PC-9 (cell line): ENCODE data around the gene WDR18.

Experiments used
- EZH2 ChIP-seq: fragments of 200-600 bp; sonication (generic); IDR thresholded peaks from 2 replicates; pipeline ENCODE4 v1.8.0; 2017; ENCODE audit warnings: antibody characterized with exemption, low read depth
- TF ChIP-seq, protein P1 (sequence below): fragments of 200-600 bp; sonication (generic); conservative IDR thresholded peaks from 2 replicates; pipeline ENCODE4 v1.6.1; 2017; ENCODE audit warnings: mixed run types, antibody characterized with exemption, mild to moderate bottlenecking, moderate library complexity

DNA sequence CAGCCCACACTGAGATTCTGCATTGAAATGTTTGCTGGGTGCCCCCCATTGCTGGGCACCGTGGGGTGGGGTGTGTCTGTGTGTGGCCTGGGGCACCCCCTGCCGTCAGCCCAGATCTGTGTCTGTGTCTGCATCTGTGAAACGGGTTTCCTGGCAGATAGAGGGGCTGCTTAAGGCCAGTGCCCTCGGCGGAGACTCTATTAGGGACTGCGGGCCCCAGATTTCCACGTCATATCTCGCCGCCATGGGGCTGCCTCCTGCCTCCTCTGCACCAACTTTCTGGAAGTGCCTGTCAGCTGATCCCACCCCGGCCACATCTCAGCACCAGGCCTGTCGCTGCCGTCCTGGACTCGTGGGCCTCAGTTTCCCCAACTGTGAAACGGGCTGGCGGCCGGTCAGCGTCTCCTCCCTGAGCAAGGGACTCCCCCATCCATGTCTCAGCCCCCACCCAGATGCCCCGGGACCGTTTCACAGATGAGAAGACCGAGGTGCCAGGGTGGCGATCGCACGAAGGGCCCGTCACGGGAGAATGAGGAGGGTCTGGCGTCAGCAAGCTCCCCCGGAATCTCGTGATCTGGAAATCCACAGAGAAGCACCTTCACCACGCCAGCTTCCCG is 36.9 kb upstream of the WDR18 start:
- TF ChIP-seq EZH2 = no peak
- TF ChIP-seq, protein P1, sequence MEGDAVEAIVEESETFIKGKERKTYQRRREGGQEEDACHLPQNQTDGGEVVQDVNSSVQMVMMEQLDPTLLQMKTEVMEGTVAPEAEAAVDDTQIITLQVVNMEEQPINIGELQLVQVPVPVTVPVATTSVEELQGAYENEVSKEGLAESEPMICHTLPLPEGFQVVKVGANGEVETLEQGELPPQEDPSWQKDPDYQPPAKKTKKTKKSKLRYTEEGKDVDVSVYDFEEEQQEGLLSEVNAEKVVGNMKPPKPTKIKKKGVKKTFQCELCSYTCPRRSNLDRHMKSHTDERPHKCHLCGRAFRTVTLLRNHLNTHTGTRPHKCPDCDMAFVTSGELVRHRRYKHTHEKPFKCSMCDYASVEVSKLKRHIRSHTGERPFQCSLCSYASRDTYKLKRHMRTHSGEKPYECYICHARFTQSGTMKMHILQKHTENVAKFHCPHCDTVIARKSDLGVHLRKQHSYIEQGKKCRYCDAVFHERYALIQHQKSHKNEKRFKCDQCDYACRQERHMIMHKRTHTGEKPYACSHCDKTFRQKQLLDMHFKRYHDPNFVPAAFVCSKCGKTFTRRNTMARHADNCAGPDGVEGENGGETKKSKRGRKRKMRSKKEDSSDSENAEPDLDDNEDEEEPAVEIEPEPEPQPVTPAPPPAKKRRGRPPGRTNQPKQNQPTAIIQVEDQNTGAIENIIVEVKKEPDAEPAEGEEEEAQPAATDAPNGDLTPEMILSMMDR = no peak
